Activated CD8-positive, alpha-beta T cell treated with anti-CD3 and anti-CD28 coated beads for 36 hours (primary cell): ENCODE results near the gene SNX17. TPM values are rescaled to one million over a fixed set of nuclear protein-coding genes. Genes with fewer than 3 reads are reported as not detected.
A peak's percentile ranks its signal among the peaks of the same experiment; 100 is the strongest.

Source experiments
- ATAC-seq: fragments of 200-7000 bp; cut with Tn5 transposase; one replicate; pipeline ENCODE4 v1.10.0; 2021; ENCODE audit warnings: mild to moderate bottlenecking, moderate library complexity
- CTCF ChIA-PET: fragments of 350-600 bp; sonication (Branson Sonifier 250); formaldehyde crosslinking; loops from one replicate; lab custom pipeline; 2021; ENCODE audit warnings: antibody characterized with exemption; lab: Charles Lee
- POLR2A ChIA-PET: fragments of 350-600 bp; sonication (Branson Sonifier 250); formaldehyde crosslinking; loops from one replicate; lab custom pipeline; 2021; ENCODE audit warnings: antibody characterized with exemption; lab: Charles Lee
- DNase-seq: peaks from one replicate; pipeline ENCODE4 v3.0.0-alpha.2; 2020
- H3K27ac Mint-ChIP-seq: one replicate; pipeline ENCODE4 v1.8.0; 2021; ENCODE audit warnings: mild to moderate bottlenecking, mixed read lengths
- H3K27me3 Mint-ChIP-seq: one replicate; pipeline ENCODE4 v1.8.0; 2021; ENCODE audit warnings: mixed read lengths
- H3K36me3 Mint-ChIP-seq: one replicate; pipeline ENCODE4 v1.8.0; 2021; ENCODE audit warnings: low read depth, mixed read lengths
- H3K4me1 Mint-ChIP-seq: one replicate; pipeline ENCODE4 v1.8.0; 2021; ENCODE audit warnings: low read depth, mixed read lengths
- H3K4me3 Mint-ChIP-seq: one replicate; pipeline ENCODE4 v1.8.0; 2021; ENCODE audit warnings: mild to moderate bottlenecking, moderate library complexity, mixed read lengths
- H3K9me3 Mint-ChIP-seq: one replicate; pipeline ENCODE4 v1.8.0; 2021; ENCODE audit warnings: mixed read lengths
- CTCF ChIP-seq: fragments of 200-600 bp; IDR thresholded peaks from one replicate; pipeline ENCODE4 v1.8.0; 2022; ENCODE audit warnings: antibody characterized with exemption, mild to moderate bottlenecking
- intact Hi-C: fragments of 100-400 bp; cut with micrococcal nuclease; formaldehyde crosslinking; loops from one replicate; pipeline ENCODE4 v1.10.0; 2022
- total RNA-seq, 2 experiments: library from RNA; stranded (reverse); gene quantifications; one replicate each; pipeline ENCODE4 v1.2.3, GENCODE V29; 2021

SNX17 gene
- total RNA-seq = 10 to 100 TPM; 74.5 to 82.3 TPM

DNA sequence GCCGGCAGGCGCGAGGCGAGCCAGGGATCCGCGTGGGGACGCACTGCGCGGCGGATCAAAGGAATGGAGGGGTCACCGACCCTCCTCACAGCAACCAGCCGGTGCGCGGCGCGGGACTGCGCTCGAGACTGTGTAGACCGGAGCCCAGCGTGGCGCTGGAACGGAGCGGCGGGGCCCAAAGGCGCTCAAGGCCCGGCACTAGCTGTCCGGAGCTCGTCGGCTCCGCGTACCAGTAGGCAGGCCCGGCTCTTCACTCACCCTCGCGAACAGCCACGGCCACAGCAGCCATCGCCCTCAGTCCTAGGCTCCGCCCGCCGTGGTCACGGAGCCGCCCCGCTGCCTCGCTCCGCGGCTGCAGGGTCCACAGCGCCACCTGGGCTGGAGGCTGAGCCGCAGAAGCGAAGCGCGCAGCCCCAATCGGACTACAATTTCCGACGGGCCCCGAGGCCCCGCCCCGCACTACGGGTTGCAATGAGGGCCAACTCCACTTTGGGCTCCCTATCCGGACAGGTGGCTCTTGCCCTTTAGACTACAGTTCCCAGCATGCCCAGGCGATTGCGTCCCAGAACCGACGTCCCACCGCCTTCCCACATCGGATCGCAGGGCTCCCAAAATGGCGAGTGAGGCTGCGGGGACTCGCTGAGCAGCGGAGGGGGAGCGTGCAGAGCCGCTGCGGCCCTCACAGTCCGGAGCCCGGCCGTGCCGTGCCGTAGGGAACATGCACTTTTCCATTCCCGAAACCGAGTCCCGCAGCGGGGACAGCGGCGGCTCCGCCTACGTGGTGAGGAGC lies at the start of gene SNX17, which contains the start of gene EIF2B4:
SNX17 (plus strand) TSS at position 591 of the 790 bp plus-strand sequence; CDS start at position 719, 128 bp downstream.
EIF2B4 (minus strand) TSS at position 313 of the 790 bp plus-strand sequence; CDS start at position 289, 24 bp downstream.
- DNase-seq (peak; percentile 99), ATAC-seq (peak; percentile 93)
- no peaks in the 10 kb centered on the region for H3K9me3 Mint-ChIP-seq
- ChIA-PET CTCF (interaction anchor here (0.7 to 3.7 kb wide), 13 partner anchors 9 to 313 kb away, joined by 3 to 15 read pairs (median 4); partner anchors contain the start of genes GTF3C2, MPV17, PPM1G and ZNF513), POLR2A (interaction anchor here (0.6 to 8.0 kb wide), 16 partner anchors 10 to 293 kb away, joined by 3 to 84 read pairs (median 4); partner anchors contain the start of genes GTF3C2, MPV17, NRBP1 and PPM1G)
- intact Hi-C loops = loop anchor here (2.0 kb wide), 1 partner anchor 13 kb away; the partner anchor contains the start of gene GTF3C2
- peak within 1 kb of the TSS; percentile 95 for H3K27ac Mint-ChIP-seq
- H3K4me1 Mint-ChIP-seq = peaks cover 28% of the 10 kb centered on the region
- H3K36me3 Mint-ChIP-seq = peaks cover 30% of the 10 kb centered on the region
- peak within 1 kb of the TSS; percentile 89 for H3K4me3 Mint-ChIP-seq
- TF ChIP-seq CTCF = peak; percentile 68
- H3K27me3 Mint-ChIP-seq = no peaks in the 10 kb centered on the region

DNA sequence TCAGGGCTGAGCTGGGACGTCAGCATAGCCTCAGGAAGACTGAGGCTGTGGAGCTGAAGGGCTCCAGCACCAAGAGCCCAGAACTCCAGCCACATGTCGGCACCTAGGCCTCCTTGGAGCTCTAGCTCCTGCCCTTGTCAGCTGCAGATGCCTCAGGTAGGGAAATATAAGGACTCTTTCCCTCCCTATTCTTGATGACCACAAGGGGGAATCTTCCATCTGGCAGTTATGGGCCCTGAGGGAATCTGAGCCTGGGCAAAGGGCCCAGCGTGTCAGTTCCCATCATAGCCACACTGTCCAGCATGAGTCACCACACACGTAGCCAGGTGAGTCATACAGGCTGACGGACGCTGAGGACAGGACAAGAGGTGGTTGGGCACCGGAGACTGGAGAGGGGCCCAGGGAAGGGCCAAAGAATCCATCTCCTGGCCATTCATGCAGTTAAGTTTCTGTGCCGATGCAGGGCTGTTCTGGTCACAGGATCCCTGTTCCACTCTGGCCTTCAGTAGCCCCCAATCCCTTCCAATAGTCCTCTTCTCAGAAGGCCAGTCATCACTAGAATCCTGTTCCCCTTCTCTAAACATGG lies 49.4 kb upstream of the SNX17 start:
- Mint-ChIP-seq H3K9me3 (no peaks in the 10 kb centered on the region), H3K4me1 (peaks cover 21% of the 10 kb centered on the region), H3K36me3 (peaks cover 16% of the 10 kb centered on the region), H3K4me3 (peak overlapping the region; percentile 97), H3K27me3 (no peaks in the 10 kb centered on the region), H3K27ac (no peak overlapping the region)
- ChIA-PET CTCF (interaction anchor here (0.8 to 3.5 kb wide), 4 partner anchors 12 to 360 kb away, joined by 3 to 20 read pairs (median 4); no protein-coding TSS in a partner anchor), POLR2A (interaction anchor here (1.0 to 2.6 kb wide), 2 partner anchors 9 to 31 kb away, joined by 4 to 13 read pairs; no protein-coding TSS in a partner anchor)
- TF ChIP-seq CTCF = no peak
- no peak for ATAC-seq
- DNase-seq = no peak
- intact Hi-C loops = loop anchor here (5.0 kb wide), 1 partner anchor 36 kb away; the partner anchor contains the start of gene GTF3C2

DNA sequence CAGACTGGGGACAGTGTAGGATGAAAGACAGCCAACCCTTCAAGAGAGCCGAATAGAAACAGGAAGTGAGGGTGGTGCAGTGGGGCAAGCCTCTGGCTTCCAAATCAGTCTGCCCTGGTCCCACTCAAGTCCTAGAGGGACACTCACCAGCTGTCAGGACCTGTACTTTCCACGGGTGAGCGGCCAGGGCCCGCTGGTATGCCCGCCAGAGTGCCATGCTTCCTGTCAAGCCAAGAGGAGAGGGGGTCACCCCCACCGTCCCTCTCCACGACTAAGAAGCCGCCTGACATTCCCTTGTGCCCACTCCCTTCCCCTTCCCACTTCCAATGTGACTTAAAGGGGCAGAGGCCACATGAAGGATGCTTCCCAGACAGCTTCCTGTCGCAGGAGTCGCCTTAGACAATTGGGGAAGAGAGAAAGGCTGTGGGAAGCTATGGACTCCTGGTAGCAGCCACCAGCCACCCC lies 48.1 kb upstream of the SNX17 start:
- ATAC-seq (peak; percentile 26), DNase-seq (peak; percentile 27)
- Mint-ChIP-seq H3K4me3 (peak overlapping the region; percentile 97), H3K27me3 (no peaks in the 10 kb centered on the region), H3K9me3 (no peaks in the 10 kb centered on the region), H3K4me1 (peaks cover 21% of the 10 kb centered on the region), H3K36me3 (peaks cover 27% of the 10 kb centered on the region), H3K27ac (peak overlapping the region; percentile 97)
- POLR2A ChIA-PET = interaction anchor here (0.6 to 2.6 kb wide), 14 partner anchors 10 to 191 kb away, joined by 3 to 13 read pairs (median 4); partner anchors contain the start of genes CAD, GTF3C2, PPM1G and SNX17
- no peak for TF ChIP-seq CTCF
- CTCF ChIA-PET = interaction anchor here (1.2 to 3.5 kb wide), 4 partner anchors 19 to 47 kb away, joined by 3 to 20 read pairs (median 8); partner anchors contain the start of gene EIF2B4
- intact Hi-C loops = loop anchor here (5.0 kb wide), 1 partner anchor 35 kb away; the partner anchor contains the start of gene GTF3C2

- DNase-seq = peak; percentile 94
- Mint-ChIP-seq H3K9me3 (no peaks in the 10 kb centered on the region), H3K4me3 (peak within 1 kb of the TSS; percentile 97), H3K27me3 (no peaks in the 10 kb centered on the region), H3K4me1 (peaks cover 21% of the 10 kb centered on the region), H3K36me3 (peaks cover 24% of the 10 kb centered on the region), H3K27ac (peak within 1 kb of the TSS; percentile 97)
- no peak for TF ChIP-seq CTCF
- ATAC-seq = peak; percentile 97
- ChIA-PET CTCF (interaction anchor here (1.2 to 3.5 kb wide), 4 partner anchors 20 to 47 kb away, joined by 3 to 20 read pairs (median 8); partner anchors contain the start of gene EIF2B4), POLR2A (interaction anchor here (0.6 to 2.6 kb wide), 20 partner anchors 11 to 305 kb away, joined by 3 to 13 read pairs (median 3); partner anchors contain the start of genes CAD, CCDC121, EIF2B4 and GPN1)
- intact Hi-C loops = loop anchor here (5.0 kb wide), 1 partner anchor 34 kb away; the partner anchor contains the start of gene GTF3C2
These were observed 47.4 kb upstream of the SNX17 start, which contains the start of gene MPV17 for GRCh38 chr2:27322766-27323595. Gene MPV17, minus strand, starts transcription at chr2:27323097. Its CDS starts 580 bp downstream, at chr2:27322517.
